GM21786 (cell line): ENCODE measurements around the gene JSRP1.

ENCODE experiments used
- ATAC-seq: cut with Tn5 transposase; IDR thresholded peaks from one replicate; pipeline ENCODE4 v1.9.1; 2021; ENCODE audit not compliant: unreplicated experiment

Gene JSRP1

DNA sequence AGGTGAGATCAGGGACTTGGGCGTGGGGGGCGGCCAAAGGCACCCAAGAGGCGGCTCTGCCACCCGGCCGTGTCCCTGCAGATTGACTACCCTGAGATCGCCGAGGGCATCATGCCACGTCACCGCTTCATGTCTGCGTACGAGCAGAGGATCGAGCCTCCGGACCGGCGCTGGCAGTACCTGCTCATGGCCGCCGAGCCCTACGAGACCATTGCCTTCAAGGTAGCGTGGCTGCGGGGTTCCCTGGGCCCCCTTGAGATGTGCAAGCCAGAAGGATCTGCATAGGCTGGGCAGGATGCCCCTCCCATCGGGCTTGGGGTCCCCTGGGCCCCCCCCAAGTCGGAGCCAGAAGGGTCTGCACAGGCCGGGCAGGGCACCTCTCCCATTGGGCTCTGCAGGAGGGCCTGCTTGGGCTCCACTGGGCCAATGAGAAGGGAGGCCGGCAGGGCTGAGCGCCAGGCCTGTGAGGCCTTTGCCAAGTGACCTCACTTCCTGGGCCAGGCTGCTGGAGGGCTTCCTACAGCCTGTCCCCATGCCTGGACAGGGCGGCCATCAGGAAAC lies 9.3 kb downstream of the JSRP1 start:
- no peak for ATAC-seq

- no peak for ATAC-seq
Observed at GRCh38 chr19:2246014-2246620, 10.1 kb downstream of the JSRP1 start.

- no peak for ATAC-seq
Observed at GRCh38 chr19:2245273-2245672, 10.9 kb downstream of the JSRP1 start.

GRCh38 chr19:2244486-2244885 lies 11.7 kb downstream of the JSRP1 start:
- no peak for ATAC-seq

GRCh38 chr19:2244125-2244411 lies 12.1 kb downstream of the JSRP1 start:
- ATAC-seq: no peak

DNA sequence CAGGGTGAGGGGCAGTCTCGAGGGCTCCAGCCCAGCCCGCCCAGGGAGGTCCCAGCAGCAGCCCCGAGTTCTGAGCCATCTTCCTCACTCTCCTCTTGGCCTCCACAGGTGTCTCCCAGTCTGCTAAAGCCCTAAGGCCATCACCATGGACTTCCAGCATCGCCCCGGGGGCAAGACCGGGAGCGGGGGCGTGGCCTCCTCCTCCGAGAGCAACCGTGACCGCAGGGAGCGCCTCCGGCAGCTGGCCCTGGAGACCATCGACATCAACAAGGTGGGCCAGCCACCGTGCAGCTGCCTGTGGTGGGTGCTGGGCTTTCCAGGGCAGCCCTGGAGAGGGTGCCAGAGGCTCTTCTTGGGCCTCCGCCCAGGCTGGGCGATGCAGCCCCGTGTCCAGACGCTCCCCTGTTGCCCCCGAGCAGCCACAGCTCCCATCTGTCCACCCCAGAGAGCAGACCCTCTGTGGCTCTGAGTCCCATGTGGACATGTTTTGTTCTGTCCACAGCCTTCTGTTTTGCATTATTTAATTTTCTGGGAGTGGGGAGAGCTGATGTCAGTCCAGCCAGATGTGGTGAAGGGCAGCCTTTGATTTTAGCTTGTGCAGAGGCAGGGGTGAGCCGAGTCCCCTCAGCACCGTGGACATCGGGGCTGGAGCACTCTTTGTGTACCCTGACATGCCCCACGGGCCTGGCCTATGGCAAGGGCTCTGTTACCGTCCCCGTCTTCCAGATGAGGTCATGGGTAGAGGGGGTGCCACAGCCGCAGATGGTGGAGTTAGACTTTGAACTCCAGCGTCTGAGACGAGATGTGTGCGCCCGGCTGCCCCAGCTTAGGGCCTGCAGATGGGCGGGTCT lies 12.7 kb downstream of the JSRP1 start:
- ATAC-seq: no peak

- no peak for ATAC-seq
Observed at GRCh38 chr19:2242816-2243215, 13.4 kb downstream of the JSRP1 start.

DNA sequence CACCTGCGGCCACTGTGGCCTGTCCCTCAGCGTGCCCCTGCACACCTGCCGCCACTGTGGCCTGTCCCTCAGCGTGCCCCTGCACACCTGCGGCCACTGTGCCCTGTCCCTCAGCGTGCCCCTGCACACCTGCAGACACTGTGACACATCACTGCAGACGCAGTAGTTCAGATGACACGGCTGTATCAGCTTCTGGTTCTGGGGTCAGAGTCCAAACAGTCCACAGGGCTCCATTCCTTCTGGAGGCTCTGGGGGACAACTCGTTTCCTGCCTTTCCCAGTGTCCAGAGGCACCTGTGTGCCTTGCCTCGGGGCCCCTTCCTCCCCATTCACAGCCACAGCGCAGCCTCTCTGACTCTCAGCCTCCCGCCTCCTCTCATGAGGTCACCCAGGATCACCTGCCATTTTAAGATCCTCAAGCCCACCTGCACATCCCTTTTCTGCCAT lies 14.1 kb downstream of the JSRP1 start:
- no peak for ATAC-seq

DNA sequence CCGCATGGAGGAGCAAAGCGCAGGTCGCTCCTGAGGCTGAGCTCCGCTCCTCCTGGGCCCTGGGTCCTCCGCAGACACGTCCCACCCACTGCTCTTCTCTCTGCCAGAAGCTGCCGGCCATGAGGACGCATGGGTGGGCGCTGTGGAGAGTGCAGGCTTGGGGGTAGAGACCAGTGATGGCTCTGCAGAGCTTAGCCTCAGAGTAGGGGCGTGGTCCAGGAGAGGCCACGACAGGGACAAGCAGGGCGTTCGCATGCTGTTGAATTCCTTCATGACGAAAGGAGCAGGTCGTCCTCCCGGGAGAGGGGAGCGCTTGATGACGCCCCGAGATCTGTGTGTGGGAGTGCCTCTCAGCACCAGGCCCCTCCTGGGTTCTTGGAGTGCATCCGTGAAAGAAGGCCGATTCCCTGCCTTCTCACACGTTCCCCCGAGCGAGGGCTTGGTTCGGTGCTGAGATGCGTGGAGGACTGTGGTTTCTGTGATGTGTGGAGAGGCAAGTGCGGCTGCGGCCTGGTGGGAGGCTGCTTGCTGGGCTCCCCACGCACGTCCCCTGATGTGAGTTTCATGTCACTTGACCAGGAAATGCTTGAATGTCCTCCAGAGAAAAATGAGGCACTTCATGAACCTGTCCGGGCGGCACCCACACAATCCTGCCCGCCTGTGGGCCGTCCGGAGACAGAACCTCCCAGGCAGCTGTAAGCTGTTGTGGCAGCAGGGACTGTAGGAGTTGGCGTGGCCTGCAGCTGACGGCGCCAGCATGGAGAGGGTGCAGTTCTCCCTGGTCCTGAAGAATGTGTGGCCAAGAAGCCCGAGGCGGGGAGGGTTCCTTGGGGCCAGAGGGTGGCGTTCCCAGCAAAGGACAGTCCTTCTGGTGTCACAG lies 15.1 kb downstream of the JSRP1 start:
- no peak for ATAC-seq

GRCh38 chr19:2239771-2240770 lies 16.1 kb downstream of the JSRP1 start:
- ATAC-seq: no peak

DNA sequence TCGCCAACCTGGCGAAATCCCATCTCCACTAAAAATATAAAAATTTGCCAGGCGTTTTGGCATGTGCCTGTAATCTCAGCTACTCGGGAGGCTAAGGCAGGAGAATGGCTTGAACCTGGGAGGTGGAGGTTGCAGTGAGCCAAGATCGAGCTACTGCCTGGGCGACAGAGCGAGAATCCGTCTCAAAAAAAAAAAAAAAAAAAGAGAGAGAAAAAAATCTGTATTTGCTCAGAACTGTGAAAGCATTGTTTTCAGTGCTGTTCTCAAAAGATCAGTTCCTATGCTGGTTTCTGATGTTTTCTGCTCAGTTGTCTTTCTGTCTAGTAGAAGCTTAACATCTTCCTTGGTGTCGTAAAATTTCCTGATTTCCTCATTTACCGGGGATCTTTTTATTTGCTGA lies 17.0 kb downstream of the JSRP1 start:
- no peak for ATAC-seq

- ATAC-seq: no peak
Observed at GRCh38 chr19:2237869-2238153, 18.4 kb downstream of the JSRP1 start.

- no peak for ATAC-seq
Observed at GRCh38 chr19:2237051-2237868, 19.0 kb downstream of the JSRP1 start.

GRCh38 chr19:2236314-2237050 lies 19.7 kb downstream of the JSRP1 start, which contains the start of the genes PLEKHJ1 and SF3A2:
TSS of gene PLEKHJ1 (minus strand) at chr19:2236329. CDS start at chr19:2236248, 81 bp downstream.
TSS of gene SF3A2 (plus strand) at chr19:2236824. CDS start at chr19:2243419, 6,595 bp downstream.
- ATAC-seq: peak; percentile 70

DNA sequence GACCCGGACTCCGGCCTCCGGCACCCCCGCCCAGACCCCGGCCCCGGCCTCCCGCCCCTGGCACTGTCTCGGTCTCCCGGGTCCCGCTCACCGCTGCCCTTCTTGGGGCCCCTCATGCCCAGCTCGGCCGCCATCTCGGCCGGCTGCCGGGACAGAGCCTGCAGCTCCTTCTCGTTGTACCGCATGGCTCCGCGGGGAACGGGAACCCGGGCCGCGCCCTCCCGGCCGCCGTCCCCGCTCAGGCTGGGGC lies 20.2 kb downstream of the JSRP1 start:
- ATAC-seq: no peak

DNA sequence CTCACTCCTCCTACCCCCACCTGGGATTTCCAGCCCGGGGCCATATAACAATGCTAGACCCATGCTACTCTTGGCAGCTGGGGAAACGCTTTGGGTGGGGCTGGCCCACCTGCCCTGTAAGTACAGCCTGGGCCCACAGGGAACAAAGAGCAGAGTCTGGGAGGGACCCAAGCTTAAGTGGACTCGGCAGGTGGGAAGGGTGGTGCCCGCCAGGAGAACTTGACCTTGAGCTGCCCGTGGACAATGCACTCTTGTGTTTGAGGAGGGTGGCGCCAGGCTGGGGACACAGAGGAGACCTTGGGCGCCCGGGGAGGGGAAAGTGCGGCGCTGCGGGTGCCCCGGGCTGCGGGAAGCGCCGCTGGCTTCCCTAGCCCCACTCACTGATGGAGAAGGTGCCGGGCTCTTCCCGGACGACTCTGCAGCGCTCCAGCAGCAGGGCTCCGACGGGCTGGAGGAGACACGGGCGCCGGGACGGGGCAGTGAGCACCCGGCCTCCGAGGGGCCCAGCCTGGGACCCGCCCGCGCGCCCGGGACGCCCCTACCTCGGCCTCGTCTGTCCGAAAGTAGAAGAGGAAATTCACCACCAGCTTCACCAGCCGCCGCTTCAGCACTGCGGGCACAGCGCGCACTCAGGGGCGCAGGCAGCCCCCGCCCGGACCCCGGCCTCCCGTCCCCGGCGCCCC lies 20.7 kb downstream of the JSRP1 start:
- no peak for ATAC-seq

- ATAC-seq: no peak
Observed at GRCh38 chr19:2234996-2235380, 21.2 kb downstream of the JSRP1 start.

GRCh38 chr19:2233601-2234280 lies 22.5 kb downstream of the JSRP1 start:
- no peak for ATAC-seq
